AG08396 (cell line): ENCODE results near the gene PYGO2.

Experiments
- DNase-seq: peaks from one replicate; pipeline ENCODE4 v3.0.0; 2012; ENCODE audit warnings: low spot score, mixed read lengths

Gene PYGO2, protein sequence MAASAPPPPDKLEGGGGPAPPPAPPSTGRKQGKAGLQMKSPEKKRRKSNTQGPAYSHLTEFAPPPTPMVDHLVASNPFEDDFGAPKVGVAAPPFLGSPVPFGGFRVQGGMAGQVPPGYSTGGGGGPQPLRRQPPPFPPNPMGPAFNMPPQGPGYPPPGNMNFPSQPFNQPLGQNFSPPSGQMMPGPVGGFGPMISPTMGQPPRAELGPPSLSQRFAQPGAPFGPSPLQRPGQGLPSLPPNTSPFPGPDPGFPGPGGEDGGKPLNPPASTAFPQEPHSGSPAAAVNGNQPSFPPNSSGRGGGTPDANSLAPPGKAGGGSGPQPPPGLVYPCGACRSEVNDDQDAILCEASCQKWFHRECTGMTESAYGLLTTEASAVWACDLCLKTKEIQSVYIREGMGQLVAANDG

DNA sequence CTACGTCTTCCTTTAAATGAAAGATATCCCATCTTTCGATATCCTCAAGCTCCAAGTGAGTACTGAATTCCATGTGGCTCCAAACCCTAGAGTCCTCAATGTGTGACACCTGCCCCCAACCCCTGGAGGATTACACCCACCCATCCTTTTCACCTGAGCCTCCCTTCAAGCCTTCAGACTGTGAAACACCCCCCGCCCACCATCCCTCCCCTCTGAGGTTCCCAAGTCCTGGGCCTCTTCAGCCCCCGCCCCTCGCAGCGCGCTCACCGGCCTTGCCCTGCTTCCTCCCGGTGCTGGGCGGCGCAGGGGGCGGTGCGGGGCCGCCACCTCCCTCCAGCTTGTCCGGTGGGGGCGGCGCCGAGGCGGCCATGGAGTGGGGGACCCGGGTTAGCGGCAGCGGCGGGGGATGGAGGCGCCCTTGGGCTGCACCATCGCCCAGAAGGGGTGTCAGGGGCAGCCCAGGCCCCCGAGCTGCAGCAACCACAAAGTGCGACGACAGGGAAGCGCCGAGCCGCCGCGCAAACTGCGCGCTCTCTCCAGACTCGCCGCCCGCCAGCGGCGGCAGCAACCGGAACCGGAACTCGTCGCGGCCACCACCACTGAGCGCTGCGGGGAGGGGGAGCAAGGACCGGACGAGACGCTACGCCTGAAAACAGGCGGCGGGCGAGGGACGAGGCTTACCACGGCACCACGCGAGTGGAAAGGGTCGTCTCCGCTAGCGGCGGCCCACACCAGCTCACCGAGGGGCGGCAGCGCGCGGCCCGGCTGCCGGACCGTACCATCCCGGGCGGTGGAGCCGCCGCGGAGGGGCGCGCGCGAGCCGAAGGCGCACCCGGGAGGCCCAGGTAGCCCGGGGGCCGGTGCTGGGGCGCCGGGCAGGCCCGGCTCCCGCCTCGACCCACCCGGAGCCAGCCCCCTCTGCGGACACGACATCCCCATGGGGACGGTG, at the start of gene PYGO2:
Gene PYGO2 (minus strand): TSS at position 576 of the 949 bp plus-strand sequence. CDS start 206 bp downstream, at position 370.
- peak; percentile 86 for DNase-seq

- DNase-seq: no peak
Measured at GRCh38 chr1:155011004-155011416, 49.4 kb upstream of the PYGO2 start.

GRCh38 chr1:155010211-155010918, 48.8 kb upstream of the PYGO2 start:
- DNase-seq: no peak

DNA sequence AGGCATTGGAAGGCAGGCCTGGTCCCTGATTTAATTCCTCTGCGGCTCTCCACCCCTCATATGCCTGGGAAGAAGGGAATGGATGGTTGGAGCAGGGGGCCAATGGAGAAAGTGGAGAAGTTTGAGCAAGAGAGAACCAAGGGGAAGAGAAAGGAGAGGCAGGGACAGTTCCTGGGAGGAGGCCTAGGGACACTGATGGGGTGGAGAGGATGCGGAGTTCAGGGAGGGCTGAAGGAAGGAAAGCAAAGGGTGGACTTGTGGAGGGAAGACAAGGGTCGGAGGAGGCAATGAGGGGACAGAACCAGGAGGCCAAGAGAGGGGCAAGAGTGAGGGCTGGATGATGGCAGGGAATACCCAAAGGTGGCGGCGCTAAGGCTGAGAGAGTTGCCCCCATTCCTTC, 48.2 kb upstream of the PYGO2 start:
- DNase-seq: no peak

DNA sequence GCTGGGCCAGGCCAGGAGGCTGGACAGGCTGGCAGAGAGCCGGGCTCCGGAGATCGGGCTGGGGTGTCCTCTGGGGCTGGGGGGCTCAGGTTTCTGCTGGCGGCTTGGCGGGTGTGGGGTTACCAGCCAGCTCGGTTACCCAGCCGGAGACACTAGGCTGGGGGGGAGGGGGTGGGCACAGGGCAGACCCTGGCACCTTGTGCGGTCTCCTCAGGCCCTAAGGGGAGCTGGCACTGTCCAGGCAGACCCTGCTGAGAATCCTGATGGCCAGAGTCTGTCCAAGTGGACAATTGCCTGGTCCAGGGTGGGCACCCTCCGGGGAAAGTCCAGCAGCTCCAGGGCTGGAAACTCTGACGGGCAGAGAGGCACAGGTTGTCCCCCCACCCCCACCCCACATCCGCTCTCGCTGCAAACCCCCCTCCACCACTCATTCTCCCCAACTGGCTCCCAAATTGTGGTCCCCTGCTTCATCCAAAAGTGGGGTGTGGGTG, 47.7 kb upstream of the PYGO2 start:
- no peak for DNase-seq

DNA sequence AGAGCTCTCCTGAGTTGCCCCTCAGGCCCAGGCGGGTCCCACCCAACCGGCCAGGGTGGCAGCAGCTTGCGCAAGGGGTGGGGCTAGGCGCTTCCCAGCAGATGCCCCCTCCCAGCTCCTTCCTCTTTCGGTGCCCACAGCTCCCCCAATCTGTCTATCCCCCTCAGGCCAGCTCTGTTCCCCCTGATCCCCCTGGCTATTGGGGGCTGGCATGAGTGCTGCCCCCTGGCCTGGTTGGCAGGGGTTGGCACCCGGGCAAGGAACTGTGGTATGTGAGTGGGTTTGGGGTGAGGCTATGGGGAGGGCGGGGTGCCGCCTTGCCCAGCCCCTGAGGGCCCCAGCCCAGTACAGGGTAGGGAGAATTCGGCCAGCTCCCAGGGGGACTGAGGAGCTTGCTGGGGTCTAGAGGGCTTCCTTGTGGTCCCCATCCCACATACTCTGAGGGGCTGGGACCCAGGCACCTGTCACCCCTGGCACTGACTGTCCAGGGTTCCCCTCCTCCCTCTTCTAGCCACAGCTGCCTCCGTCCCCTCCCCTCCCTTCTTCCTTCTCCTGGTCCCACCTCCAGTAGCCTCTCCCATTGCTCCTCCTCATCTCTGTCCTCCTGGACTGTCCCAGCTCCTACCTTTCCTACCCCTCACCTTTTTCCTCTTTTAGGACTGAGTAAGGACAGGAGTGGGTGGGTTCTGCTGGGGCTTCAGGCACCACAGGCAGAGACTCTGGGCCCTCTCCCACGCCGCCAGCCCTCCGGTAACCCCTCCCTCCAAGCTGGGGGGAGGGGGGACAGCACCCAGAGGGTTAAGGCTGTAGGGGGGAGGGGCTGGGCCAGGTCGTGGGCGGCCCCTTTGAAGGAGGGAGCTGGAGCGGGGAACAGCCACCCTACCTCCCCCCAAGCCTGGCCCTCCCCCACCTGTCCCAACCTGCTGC, 46.7 kb upstream of the PYGO2 start:
- DNase-seq: no peak

GRCh38 chr1:155007251-155007828, 45.8 kb upstream of the PYGO2 start:
- DNase-seq: no peak

DNA sequence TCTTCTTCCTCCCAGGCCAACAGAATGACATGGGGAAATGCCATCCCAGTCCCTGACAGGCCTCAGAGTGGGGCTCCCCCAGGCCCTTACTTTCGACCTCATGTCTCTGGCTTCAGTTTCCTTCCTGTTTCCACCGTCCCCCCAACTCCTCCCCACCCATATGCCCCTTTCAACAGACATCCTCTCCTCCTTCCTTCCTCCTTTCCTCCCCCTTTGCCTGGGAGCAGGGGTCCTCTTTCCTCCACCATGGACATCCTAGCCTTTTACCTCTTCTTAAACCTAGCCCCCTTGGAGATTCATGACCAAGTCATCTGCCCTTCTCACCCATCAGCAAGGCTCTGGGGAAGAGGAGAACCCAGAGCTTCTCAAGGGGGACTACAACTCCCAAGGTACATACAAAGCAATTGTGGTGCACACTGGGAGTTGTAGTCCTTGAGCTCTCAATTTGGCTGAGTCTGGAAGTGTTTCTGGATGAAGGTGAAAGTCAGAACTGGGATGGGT, 45.1 kb upstream of the PYGO2 start:
- DNase-seq: no peak

DNA sequence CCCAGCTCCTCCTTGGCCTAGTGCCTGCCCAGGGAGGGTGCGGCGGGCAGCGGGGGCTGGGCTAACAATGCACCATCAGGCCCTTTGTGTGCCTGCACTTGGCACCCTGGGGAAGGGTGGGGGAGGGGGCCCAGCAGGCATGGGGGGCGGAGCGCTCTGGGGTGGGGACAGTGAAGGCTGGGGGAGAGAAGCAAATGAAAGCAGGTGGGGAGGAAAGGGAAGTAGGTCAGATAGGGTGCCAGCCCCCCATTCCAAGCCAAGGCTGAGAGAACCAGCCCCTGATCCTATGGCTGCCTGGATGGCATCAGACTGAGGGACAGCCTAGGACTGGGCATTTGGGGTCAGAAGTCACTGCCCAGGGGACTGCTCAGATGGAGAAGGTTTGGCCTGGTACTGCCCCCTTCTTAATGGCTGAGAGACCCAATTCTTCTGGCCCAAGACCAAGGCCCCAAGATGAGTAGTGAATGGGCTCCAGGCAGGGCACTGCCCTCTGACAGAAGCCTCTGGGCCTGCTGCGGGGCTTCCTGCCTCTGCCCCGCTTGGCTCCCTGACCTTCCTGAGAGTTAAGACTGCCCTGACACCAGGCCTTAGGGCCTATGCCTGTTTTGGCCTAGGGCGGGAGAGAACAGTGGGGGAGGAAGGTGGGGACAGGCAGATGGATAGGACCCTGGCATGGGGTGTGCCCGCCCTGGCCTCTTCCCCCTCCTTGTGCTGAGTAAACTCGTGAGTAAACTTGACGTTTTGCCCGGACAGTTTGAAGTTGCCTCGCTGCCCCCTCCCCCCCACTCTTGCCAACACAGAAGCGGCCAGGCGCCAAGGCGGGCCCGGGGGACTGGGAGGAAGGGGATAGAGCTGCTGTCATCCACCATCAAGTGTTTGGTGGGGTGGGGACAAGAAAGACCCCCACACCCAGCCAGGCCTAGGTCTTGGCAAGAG, 43.8 kb upstream of the PYGO2 start:
- no peak for DNase-seq

DNA sequence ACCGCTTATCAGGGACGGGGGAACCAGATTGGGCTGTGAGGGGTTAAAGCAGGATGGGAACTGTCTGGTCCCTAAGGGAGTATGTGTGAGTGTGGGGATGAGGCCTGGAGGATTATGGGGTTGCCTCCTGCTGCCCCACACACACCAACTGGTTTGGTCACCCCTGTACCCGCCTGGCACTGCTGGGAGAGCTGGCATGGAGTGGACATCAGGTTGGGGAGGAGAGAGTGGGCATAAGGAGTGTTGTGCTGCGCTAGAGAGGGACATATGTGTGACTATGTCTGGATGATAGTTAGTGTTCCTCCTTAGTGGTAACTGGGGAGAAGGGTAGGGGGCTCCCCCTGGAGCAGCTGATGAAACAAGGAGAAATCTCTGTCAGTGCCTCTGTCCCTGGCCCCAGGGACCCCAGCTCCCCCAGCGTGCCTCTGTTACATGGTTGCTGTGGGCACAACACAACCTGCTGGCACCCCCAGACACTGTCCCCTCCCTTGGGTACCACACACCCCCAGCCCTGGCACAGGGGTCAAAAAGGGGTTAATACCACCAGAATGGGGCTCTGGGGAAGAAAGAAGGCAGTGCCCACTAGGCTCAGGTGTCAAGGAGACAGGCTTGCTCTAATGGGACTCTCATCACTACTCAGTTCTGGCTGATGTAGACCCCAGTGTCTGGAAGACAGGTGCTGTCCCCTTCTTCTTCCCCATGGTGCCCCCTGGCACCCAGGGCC, 42.9 kb upstream of the PYGO2 start:
- DNase-seq: no peak

GRCh38 chr1:155003766-155004351, 42.3 kb upstream of the PYGO2 start:
- DNase-seq: peak; percentile 62

DNA sequence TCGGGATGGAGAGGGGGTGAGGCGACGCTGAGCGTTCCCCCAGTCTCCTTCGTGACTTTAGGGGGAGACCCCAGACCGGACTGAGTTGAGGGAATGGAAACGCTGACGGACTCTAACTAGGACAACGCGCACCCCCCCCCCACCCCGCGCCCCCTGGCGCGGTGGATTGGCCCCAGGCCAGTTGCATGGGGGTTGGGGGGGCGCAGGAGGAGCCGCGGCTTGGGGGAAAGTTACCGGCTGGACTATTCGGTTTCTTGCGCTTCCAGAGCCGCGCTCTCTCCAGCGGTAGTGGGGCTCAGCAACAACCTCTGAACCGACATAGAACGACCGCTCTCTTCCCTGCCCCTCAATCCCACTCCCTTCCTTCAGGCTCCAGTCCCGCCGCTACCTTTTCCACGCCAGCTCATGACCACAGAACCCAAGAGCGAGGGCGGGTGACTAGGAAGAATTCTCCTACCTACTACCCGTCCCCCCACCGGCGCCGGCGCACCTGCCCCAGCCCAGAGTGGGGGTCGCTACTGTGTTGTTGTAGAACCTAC, 41.7 kb upstream of the PYGO2 start:
- DNase-seq: no peak

- peak; percentile 76 for DNase-seq
Measured at GRCh38 chr1:155002464-155003226, 41.1 kb upstream of the PYGO2 start, which contains the start of gene ZBTB7B. ZBTB7B (plus strand) TSS chr1:155002802; CDS start chr1:155014661, 11,859 bp downstream.

DNA sequence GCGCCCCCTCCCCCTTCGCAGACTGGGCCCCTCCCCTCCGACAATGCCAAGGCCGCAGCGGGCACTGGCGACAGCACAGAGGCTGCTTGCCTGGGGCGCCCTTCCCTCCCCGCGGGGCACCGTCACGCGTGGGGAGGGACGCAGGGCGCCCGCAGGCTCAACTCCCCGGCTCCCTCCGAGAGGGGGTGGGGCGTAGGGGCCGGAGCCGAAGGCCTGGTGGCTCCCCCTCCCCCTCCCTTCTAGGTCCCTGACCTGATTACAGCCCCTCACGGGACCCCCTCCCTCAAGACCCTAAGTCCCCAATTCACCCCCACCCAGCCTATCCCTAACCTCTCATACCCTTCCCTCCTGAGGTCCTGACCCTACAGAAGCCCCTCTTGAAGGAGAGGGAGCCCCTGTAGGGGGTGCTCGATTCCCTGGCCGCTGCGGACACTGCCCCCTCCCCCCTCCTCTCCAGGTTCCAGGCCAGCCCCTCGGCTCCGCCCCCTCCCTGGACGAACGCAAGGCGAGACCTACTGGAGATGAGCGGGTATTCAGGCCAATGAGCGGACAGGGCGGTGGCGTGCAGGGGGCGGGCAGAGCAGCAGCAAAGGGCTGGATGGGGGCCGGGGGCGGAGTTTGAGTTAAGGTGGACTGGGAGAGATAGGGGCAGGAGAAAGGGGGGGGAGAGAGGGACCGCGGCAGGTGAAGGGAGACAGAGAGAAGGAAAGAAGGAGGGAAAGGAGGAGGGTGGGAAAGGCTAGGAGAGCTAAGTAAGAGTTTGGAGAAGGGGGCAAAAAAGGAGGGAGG, 40.3 kb upstream of the PYGO2 start:
- DNase-seq: peak; percentile 100

DNA sequence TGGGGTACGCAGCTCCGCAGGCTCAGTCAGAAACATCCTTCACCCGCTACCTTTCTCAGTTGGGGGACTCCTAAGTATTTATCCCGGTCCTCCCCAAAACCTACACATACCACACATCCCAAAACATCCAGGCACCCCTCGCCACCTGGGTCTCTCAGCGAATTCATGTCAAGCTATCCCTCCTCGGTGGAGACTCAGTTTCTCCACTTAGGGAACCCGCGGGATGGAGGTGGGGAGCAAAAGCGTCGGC, 39.8 kb upstream of the PYGO2 start:
- DNase-seq: no peak

DNA sequence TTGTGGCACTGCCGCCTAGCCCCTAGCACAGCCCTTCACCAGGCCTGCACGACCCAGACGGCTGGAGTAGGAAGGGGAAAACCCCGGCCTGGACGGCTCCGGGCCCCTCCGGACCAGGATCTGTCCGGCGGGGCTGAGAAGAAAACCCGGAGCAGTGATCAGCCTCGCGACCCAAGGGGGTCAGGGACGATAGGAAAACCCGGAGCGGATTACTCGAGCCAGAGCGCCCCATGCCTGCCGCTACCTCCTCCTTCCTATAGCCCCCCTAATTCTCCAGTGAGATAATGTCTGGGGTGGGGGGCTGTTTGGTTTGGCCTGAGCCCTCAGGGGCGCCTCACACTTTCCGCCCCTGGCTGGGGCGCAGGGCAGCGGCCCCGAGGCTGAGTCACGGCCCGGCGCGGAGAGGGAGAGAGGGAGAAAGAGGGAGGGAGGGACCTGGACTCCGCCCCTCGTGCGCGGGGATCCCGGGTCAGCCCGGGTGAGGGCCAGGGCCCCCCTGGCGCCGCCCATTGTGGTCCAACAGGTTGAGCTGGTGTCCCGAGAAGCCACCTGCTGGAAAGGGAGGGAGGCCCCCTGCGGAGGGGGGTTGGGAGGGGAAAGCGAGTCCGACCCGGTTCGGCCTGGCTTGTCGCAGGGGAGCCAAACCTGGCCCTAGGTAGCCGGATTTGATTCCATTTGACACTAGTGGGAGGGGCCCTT, 39.3 kb upstream of the PYGO2 start:
- DNase-seq: peak; percentile 88
